H1 (cell line): ENCODE data around the gene CIDEA. TPM values are rescaled to one million over a fixed set of nuclear protein-coding genes. Genes with fewer than 3 reads are reported as not detected.

ENCODE experiments used
- CTCF ChIA-PET: fragments of 300-600 bp; sonication (Branson Sonifier 250); formaldehyde crosslinking; loops from one replicate; lab custom pipeline; 2021; ENCODE audit not compliant: partially characterized antibody; lab: Charles Lee
- POLR2A ChIA-PET: fragments of 300-600 bp; sonication (Branson Sonifier 250); formaldehyde crosslinking; loops from one replicate; lab custom pipeline; 2021; ENCODE audit warnings: inconsistent platforms; ENCODE audit not compliant: partially characterized antibody; lab: Charles Lee
- DNase-seq, 2 experiments: peaks; one replicate each; pipeline versions ENCODE4 v3.0.0 to v3.0.0-alpha.2; 2010 to 2022; ENCODE audit warnings: low spot score in 2 of 2, low read depth in 1 of 2, mixed read lengths in 1 of 2
- FAIRE-seq: peaks from 2 replicates; lab custom pipeline; 2011; peaks lifted over from hg19 to GRCh38; lab: Jason Lieb, UNC
- H2AFZ ChIP-seq: 2 replicates; pipeline ENCODE4 v1.8.1; 2012; ENCODE audit warnings: low read length, inconsistent platforms
- H2AK5ac ChIP-seq: 2 replicates; pipeline ENCODE4 v1.6.1; 2013; ENCODE audit warnings: low read depth, low read length
- H2BK120ac ChIP-seq: replicated peaks from 2 replicates; pipeline ENCODE3; 2013; ENCODE audit warnings: low read depth, low read length, inconsistent platforms
- H2BK12ac ChIP-seq: 2 replicates; pipeline ENCODE4 v1.6.1; 2013; ENCODE audit warnings: low read depth, low read length
- H2BK15ac ChIP-seq: 2 replicates; pipeline ENCODE4 v1.6.1; 2013; ENCODE audit warnings: low read length
- H2BK20ac ChIP-seq: 2 replicates; pipeline ENCODE4 v1.6.1; 2013; ENCODE audit warnings: low read length
- H2BK5ac ChIP-seq: 2 replicates; pipeline ENCODE4 v1.6.1; 2013; ENCODE audit warnings: low read depth, low read length
- H3K14ac ChIP-seq: 2 replicates; pipeline ENCODE4 v1.6.1; 2013; ENCODE audit warnings: inconsistent platforms; ENCODE audit not compliant: insufficient read length
- H3K18ac ChIP-seq: 2 replicates; pipeline ENCODE4 v1.6.1; 2013; ENCODE audit warnings: low read length; ENCODE audit errors: extremely low read depth
- H3K23ac ChIP-seq: 2 replicates; pipeline ENCODE4 v1.6.1; 2013; ENCODE audit warnings: inconsistent platforms; ENCODE audit not compliant: insufficient read length
- H3K23me2 ChIP-seq: 2 replicates; pipeline ENCODE4 v1.6.1; 2013; ENCODE audit warnings: low read depth, low read length
- H3K27ac ChIP-seq: 2 replicates; pipeline ENCODE4 v1.6.1; 2011; ENCODE audit warnings: low read depth, low read length, inconsistent platforms
- H3K27me3 ChIP-seq, 4 experiments: replicated peaks in 1 of 4; 1 replicate in 1 of 4; 2 replicates in 3 of 4; pipeline versions ENCODE4 v1.6.1 to v1.8.1; 2011 to 2013; ENCODE audit warnings: low read length in 3 of 4, mild to moderate bottlenecking in 3 of 4, inconsistent platforms in 2 of 4, mixed read lengths in 2 of 4, moderate library complexity in 1 of 4; ENCODE audit not compliant: control insufficient read depth in 3 of 4, insufficient read depth in 3 of 4; ENCODE audit errors: extremely low read depth in 1 of 4
- H3K36me3 ChIP-seq, 4 experiments: 2 replicates each; pipeline versions ENCODE4 v1.6.1 to v1.8.1; 2011 to 2013; ENCODE audit warnings: mild to moderate bottlenecking in 4 of 4, low read length in 3 of 4, moderate library complexity in 2 of 4, control low read depth in 1 of 4, inconsistent platforms in 1 of 4; ENCODE audit not compliant: insufficient read depth in 4 of 4, control insufficient read depth in 2 of 4
- H3K4ac ChIP-seq: replicated peaks from 2 replicates; pipeline ENCODE3; 2013; ENCODE audit warnings: low read length, low read depth, mixed read lengths, inconsistent platforms; ENCODE audit not compliant: insufficient read length
- H3K4me1 ChIP-seq, 4 experiments: replicated peaks in 1 of 4; 1 replicate in 1 of 4; 2 replicates in 3 of 4; pipeline versions ENCODE4 v1.6.1 to v1.8.1; 2011 to 2013; ENCODE audit warnings: low read length in 3 of 4, inconsistent platforms in 2 of 4, mixed read lengths in 1 of 4; ENCODE audit not compliant: insufficient read depth in 4 of 4, control insufficient read depth in 3 of 4
- H3K4me2 ChIP-seq, 2 experiments: 2 replicates each; pipeline versions ENCODE4 v1.6.1 to v1.8.1; 2011 to 2013; ENCODE audit warnings: low read depth in 2 of 2, low read length in 2 of 2, control low read depth in 1 of 2, inconsistent platforms in 1 of 2, mild to moderate bottlenecking in 1 of 2; ENCODE audit not compliant: insufficient read depth in 1 of 2
- H3K4me3 ChIP-seq, 4 experiments: fragments of 200-600, 300-600 bp in 1 of 4; sonication (generic), shearing (Covaris generic), sonication (Bioruptor Twin) in 1 of 4; 2 replicates each; pipeline versions ENCODE4 v1.5.1 to v1.8.1; 2011 to 2016; ENCODE audit warnings: low read length in 4 of 4, low read depth in 3 of 4, control low read depth in 2 of 4, inconsistent platforms in 2 of 4, mild to moderate bottlenecking in 2 of 4, mixed read lengths in 1 of 4, moderate library complexity in 1 of 4; ENCODE audit not compliant: insufficient read depth in 2 of 4; ENCODE audit errors: extremely low read depth in 1 of 4
- H3K56ac ChIP-seq: replicated peaks from 2 replicates; pipeline ENCODE3; 2013; ENCODE audit warnings: low read depth, mild to moderate bottlenecking, mixed read lengths, low read length, inconsistent platforms; ENCODE audit not compliant: insufficient read length
- H3K79me1 ChIP-seq: 2 replicates; pipeline ENCODE4 v1.6.1; 2013; ENCODE audit warnings: low read depth, low read length, control low read depth
- H3K79me2 ChIP-seq, 2 experiments: 2 replicates each; pipeline versions ENCODE4 v1.6.1 to v1.8.1; 2012 to 2013; ENCODE audit warnings: low read length in 2 of 2, mild to moderate bottlenecking in 2 of 2, inconsistent platforms in 1 of 2; ENCODE audit not compliant: insufficient read depth in 2 of 2, control insufficient read depth in 1 of 2
- H3K9ac ChIP-seq, 4 experiments: replicated peaks in 1 of 4; 1 replicate in 1 of 4; 2 replicates in 3 of 4; pipeline versions ENCODE4 v1.6.1 to v1.8.1; 2011 to 2013; ENCODE audit warnings: low read depth in 3 of 4, low read length in 3 of 4, control low read depth in 2 of 4, mild to moderate bottlenecking in 2 of 4, moderate library complexity in 2 of 4, inconsistent platforms in 1 of 4; ENCODE audit errors: extremely low read depth in 1 of 4
- H3K9me3 ChIP-seq, 2 experiments: 2 replicates each; pipeline versions ENCODE4 v1.6.1 to v1.8.1; 2012 to 2013; ENCODE audit warnings: mild to moderate bottlenecking in 2 of 2, moderate library complexity in 2 of 2, control low read depth in 1 of 2, inconsistent platforms in 1 of 2, low read depth in 1 of 2, low read length in 1 of 2, mixed read lengths in 1 of 2; ENCODE audit not compliant: insufficient read depth in 2 of 2
- H4K20me1 ChIP-seq, 2 experiments: replicated peaks in 1 of 2; 2 replicates each; pipeline versions ENCODE3 to v1.8.1; 2011 to 2013; ENCODE audit warnings: inconsistent platforms in 2 of 2, low read length in 2 of 2, mild to moderate bottlenecking in 1 of 2; ENCODE audit not compliant: insufficient read depth in 2 of 2, control insufficient read depth in 1 of 2
- H4K5ac ChIP-seq: 2 replicates; pipeline ENCODE4 v1.6.1; 2013; ENCODE audit warnings: low read length, low read depth, mixed read lengths, inconsistent platforms; ENCODE audit not compliant: insufficient read length
- H4K8ac ChIP-seq: 2 replicates; pipeline ENCODE4 v1.8.0; 2013; ENCODE audit warnings: mild to moderate bottlenecking, moderate library complexity, low read length, inconsistent platforms; ENCODE audit not compliant: insufficient read depth; ENCODE audit errors: extremely low read depth
- H4K91ac ChIP-seq: replicated peaks from 2 replicates; pipeline ENCODE3; 2013; ENCODE audit warnings: low read length, mixed read lengths, inconsistent platforms; ENCODE audit not compliant: insufficient read length
- CBX8 ChIP-seq: fragments of 300-800, 300-1000 bp; sonication (generic); IDR thresholded peaks from 2 replicates; pipeline ENCODE4 v1.7.1; 2016; ENCODE audit warnings: low read depth, low read length, borderline replicate concordance
- CREB1 ChIP-seq: IDR thresholded peaks from 2 replicates; pipeline ENCODE4 v1.6.1; 2012; ENCODE audit warnings: inconsistent platforms
- NRF1 ChIP-seq: IDR thresholded peaks from 2 replicates; pipeline ENCODE4 v1.6.1; 2011; ENCODE audit warnings: mild to moderate bottlenecking, low read depth, low read length, improper control_type of control experiment
- RNF2 ChIP-seq: fragments of 200-900, 300-1000 bp; sonication (generic); IDR thresholded peaks from 2 replicates; pipeline ENCODE4 v1.7.1; 2016; ENCODE audit warnings: borderline replicate concordance, low read depth, mild to moderate bottlenecking, antibody characterized with exemption, low read length; ENCODE audit not compliant: poor library complexity, severe bottlenecking; ENCODE audit errors: missing control alignments
- SP1 ChIP-seq: IDR thresholded peaks from 2 replicates; pipeline ENCODE4 v1.6.1; 2011; ENCODE audit warnings: low read depth, low read length
- SRF ChIP-seq: IDR thresholded peaks from 2 replicates; pipeline ENCODE4 v1.6.1; 2011; ENCODE audit warnings: mild to moderate bottlenecking, low read depth, low read length, moderate library complexity
- TBP ChIP-seq: IDR thresholded peaks from 2 replicates; pipeline ENCODE4 v1.6.1; 2011; ENCODE audit warnings: low read depth, low read length, improper control_type of control experiment
- whole genome bisulfite sequencing, 2 experiments: shearing (Covaris generic) in 1 of 2; methylation state at CpG; one replicate each; pipeline versions ENCODE4 v1.1.6 to v1.1.7; 2013 to 2015; ENCODE audit warnings: low lambda C conversion rate in 2 of 2, mixed read lengths in 2 of 2, inconsistent platforms in 1 of 2, low coverage in 1 of 2, missing lambda C conversion rate in 1 of 2; ENCODE audit not compliant: insufficient replicate concordance in 2 of 2, insufficient coverage in 1 of 2, insufficient read length in 1 of 2; ENCODE audit errors: extremely low coverage in 1 of 2, missing lambda C conversion rate in 1 of 2; 5-methylcytosine and 5-hydroxymethylcytosine counted together
- polyA plus RNA-seq, 7 experiments: library from polyadenylated mRNA; depleted of rRNA in 3 of 7; stranded (reverse) in 5 of 7; unstranded in 2 of 7; fragments of >200 nt in 5 of 7; fragments of 200-250 nt in 2 of 7; gene quantifications; 1 replicate in 5 of 7; 2 replicates in 1 of 7; 4 replicates in 1 of 7; pipeline versions ENCODE4 v1.2.1 to v1.2.3, GENCODE V29; 2011 to 2013; ENCODE audit warnings: missing spikeins in 2 of 7, mixed read lengths in 2 of 7
- total RNA-seq: library from RNA; stranded (reverse); fragmentation: NEBNext Ultra II Directional; extraction: Animal tissue kit (Norgen Biotek cat#: 25700); gene quantifications from 2 replicates; pipeline ENCODE4 v1.2.1, GENCODE V29; 2021

CIDEA gene
- total and polyA plus RNA-seq, 2 of the 8 experiments (the other 6 are each of a cell fraction or from before 2014, with no cell fraction given), result not detected

- Histone ChIP-seq H3K9ac (no peak overlapping the region), H4K8ac (no peak overlapping the region)
- WGBS, 2 experiments, result 91% methylated on average over 2 of the region's 2 CpGs; no CpG with 5 or more reads in 1 of the 2 experiments
Measured at GRCh38 chr18:12299862-12300261, 45.7 kb downstream of the CIDEA start.

More at GRCh38 chr18:12299862-12300261, 45.7 kb downstream of the CIDEA start:
- Histone ChIP-seq H2BK15ac (no peak overlapping the region), H3K4me3 (no peak overlapping the region), H3K79me2 (no peaks in the 10 kb centered on the region), H3K4ac (no peak overlapping the region), H3K18ac (no peak overlapping the region), H3K4me2 (no peak overlapping the region), H3K23ac (no peak overlapping the region), H3K9me3 (0 out of 4 replicates have a peak, but pooled peaks cover 0 to 4% of the 10 kb centered on the region in 2 experiments), H3K27ac (no peak overlapping the region)
- no peak for DNase-seq
- TF ChIP-seq SRF (no peak), SP1 (no peak), CREB1 (no peak), NRF1 (no peak), CBX8 (no peak), TBP (no peak), RNF2 (no peak)
- TF ChIP-seq, all 59 proteins: peak for 0
- H2AFZ ChIP-seq, result no peak overlapping the region
- no peak overlapping the region for H4K5ac ChIP-seq
- H3K27me3 ChIP-seq, result peaks cover 0 to 3% (median 0%) of the 10 kb centered on the region in 4 experiments; a peak in 2 of 7 replicates
- H2BK20ac ChIP-seq, result no peak overlapping the region
- no peaks in the 10 kb centered on the region for H3K4me1 ChIP-seq
- H2BK12ac ChIP-seq, result no peak overlapping the region
- peaks cover 0 to under 1% of the 10 kb centered on the region in 2 experiments for H4K20me1 ChIP-seq
- H3K36me3 ChIP-seq, result no peaks in the 10 kb centered on the region
- no peak overlapping the region for H2AK5ac ChIP-seq
- no peak overlapping the region for H3K14ac ChIP-seq
- no peak overlapping the region for H4K91ac ChIP-seq
- ChIA-PET CTCF (interaction anchor here (1.1 to 2.1 kb wide), 5 partner anchors 13 to 42 kb away, joined by 3 to 5 read pairs (median 3); no protein-coding TSS in a partner anchor), POLR2A (no interaction called here)
- H3K79me1 ChIP-seq, result no peaks in the 10 kb centered on the region
- no peak for FAIRE-seq
- no peak overlapping the region for H2BK120ac ChIP-seq
- H3K56ac ChIP-seq, result no peak overlapping the region
- no peaks in the 10 kb centered on the region for H3K23me2 ChIP-seq
- H2BK5ac ChIP-seq, result no peak overlapping the region
